Body of pancreas (tissue), 4 donors: ENCODE measurements around the gene LPAR2.

Experiments
- POLR2A ChIP-seq, 3 donors: fragments of 450-650 bp; IDR thresholded peaks; one replicate each; pipeline ENCODE4 v1.6.1; 2016; ENCODE audit warnings: antibody characterized with exemption in 3 of 3, mild to moderate bottlenecking in 2 of 3
- TF ChIP-seq, protein P1 (sequence below), 7 experiments: fragments of 450-650 bp in 4 of 7; fragments of 200-600 bp in 3 of 7; sonication (generic) in 3 of 7; IDR thresholded peaks; one replicate each; pipeline ENCODE4 v1.5.1; 2016 to 2019; ENCODE audit warnings: antibody characterized with exemption in 7 of 7

DNA sequence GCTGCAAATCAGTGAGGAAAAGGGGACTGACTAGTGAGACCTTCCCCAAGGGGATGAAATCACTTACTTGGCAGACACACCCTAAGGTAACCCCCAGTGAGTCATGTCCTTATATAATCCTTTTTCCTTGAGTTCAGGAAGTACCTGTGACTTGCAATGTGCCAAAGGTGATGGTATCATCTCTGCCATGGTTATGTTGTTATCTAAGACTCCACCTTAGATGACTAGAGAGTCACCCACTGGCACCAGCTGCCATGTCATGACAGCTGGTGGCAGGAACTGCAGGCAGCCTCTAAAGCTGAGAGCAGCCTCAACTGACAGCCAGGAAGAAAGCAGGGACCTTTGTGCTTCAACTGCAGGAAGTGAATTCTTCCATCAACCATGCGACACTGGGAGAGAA, 22.0 kb downstream of the LPAR2 start:
- TF ChIP-seq, protein P1, sequence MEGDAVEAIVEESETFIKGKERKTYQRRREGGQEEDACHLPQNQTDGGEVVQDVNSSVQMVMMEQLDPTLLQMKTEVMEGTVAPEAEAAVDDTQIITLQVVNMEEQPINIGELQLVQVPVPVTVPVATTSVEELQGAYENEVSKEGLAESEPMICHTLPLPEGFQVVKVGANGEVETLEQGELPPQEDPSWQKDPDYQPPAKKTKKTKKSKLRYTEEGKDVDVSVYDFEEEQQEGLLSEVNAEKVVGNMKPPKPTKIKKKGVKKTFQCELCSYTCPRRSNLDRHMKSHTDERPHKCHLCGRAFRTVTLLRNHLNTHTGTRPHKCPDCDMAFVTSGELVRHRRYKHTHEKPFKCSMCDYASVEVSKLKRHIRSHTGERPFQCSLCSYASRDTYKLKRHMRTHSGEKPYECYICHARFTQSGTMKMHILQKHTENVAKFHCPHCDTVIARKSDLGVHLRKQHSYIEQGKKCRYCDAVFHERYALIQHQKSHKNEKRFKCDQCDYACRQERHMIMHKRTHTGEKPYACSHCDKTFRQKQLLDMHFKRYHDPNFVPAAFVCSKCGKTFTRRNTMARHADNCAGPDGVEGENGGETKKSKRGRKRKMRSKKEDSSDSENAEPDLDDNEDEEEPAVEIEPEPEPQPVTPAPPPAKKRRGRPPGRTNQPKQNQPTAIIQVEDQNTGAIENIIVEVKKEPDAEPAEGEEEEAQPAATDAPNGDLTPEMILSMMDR (IDR thresholded peaks at IDR 0.05), result no peak
- TF ChIP-seq POLR2A (IDR thresholded peaks at IDR 0.05), result no peak
